Epithelial cell of proximal tubule (primary cell): ENCODE measurements around the gene COPB2. TPM values are rescaled to one million over a fixed set of nuclear protein-coding genes. Genes with fewer than 3 reads are reported as not detected.
"Not testable (repeated sequence)": the region's sequence is repeated elsewhere in the genome, so short reads cannot be mapped to it uniquely, and the experiment has no call there.

Experiments
- DNase-seq: peaks from one replicate; pipeline ENCODE4 v3.0.0-alpha.2; 2011; ENCODE audit warnings: low read depth
- H3K4me3 ChIP-seq: 2 replicates; pipeline ENCODE4 v1.5.1; 2011; ENCODE audit warnings: low read depth, mild to moderate bottlenecking, low read length
- CTCF ChIP-seq: conservative IDR thresholded peaks from 2 replicates; pipeline ENCODE4 v1.5.1; 2012; ENCODE audit warnings: low read depth, mild to moderate bottlenecking, low read length
- total RNA-seq: library from RNA; depleted of rRNA; stranded (reverse); fragments of >200 nt; gene quantifications from 2 replicates; pipeline ENCODE4 v1.2.3, GENCODE V29; 2015

The COPB2 gene
- total RNA-seq, 1 donor from 2014 or later = 69.2 TPM

GRCh38 chr3:139340784-139341183 is 48.7 kb downstream of the COPB2 start:
- no peak for TF ChIP-seq CTCF
- no peak overlapping the region for H3K4me3 ChIP-seq
- no peak for DNase-seq

DNA sequence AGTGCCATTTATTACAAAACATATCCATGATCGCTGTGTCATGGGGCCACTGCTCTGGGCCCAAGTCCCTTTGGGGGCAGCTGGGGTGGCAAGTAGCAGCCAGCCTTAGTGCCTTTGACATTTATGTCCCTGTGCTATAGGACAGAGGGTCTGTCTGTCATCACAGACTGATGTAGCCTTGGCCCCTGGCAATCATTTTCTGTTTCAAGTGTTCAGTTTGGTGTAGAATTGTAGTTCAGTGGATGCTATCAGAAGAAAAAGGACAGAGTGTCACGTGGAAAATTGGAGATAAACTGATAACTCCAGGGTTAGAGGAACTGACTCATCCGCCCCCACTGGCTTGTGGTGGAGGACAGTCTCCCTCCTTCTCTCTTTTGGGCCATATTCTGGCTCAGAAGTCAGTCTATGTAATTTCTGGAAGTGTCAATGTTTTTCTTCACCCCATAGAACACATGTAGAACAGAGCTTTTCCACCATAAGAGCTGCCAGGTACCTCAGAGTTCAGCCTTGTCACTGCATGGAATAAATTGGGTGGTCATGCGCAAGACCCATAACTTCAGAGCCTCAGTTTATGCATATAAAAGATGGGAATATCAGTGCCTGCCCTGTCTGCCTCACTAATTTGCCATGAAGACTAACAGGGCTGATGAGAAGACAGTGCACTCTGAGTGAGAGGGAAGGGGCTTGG is 50.1 kb downstream of the COPB2 start:
- no peak overlapping the region for H3K4me3 ChIP-seq
- no peak for TF ChIP-seq CTCF
- no peak for DNase-seq

GRCh38 chr3:139338405-139338804 is 51.0 kb downstream of the COPB2 start:
- TF ChIP-seq CTCF = no peak
- H3K4me3 ChIP-seq = no peak overlapping the region

GRCh38 chr3:139334675-139335074 is 54.8 kb downstream of the COPB2 start:
- not testable (repeated sequence) for DNase-seq, H3K4me3 ChIP-seq

More at GRCh38 chr3:139338405-139338804, 51.0 kb downstream of the COPB2 start:
- no peak for DNase-seq

DNA sequence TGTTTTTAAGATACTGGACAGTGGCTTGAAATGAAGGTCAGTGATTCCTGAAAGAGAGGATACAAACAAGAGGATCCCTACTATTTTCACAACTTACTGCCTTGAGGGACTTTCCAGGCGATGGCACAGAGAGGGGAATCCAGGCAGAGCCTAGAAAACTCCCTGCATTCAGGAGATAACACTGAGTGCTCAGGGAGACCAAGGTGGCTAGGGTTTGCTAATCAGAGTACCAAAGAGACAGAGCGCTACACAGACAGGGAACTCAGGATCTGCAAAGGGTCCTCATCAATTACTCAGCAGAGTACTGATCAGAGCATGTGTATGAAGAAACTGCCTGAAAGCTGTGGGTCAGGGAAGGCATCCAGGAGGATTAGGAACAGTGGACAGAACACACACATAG is 57.4 kb downstream of the COPB2 start:
- TF ChIP-seq CTCF = no peak
- DNase-seq = no peak
- no peak overlapping the region for H3K4me3 ChIP-seq

GRCh38 chr3:139329364-139329850 is 60.0 kb downstream of the COPB2 start:
- peak overlapping the region; percentile 24 for H3K4me3 ChIP-seq
- DNase-seq = no peak
- TF ChIP-seq CTCF = peak; percentile 98

- H3K4me3 ChIP-seq = no peak overlapping the region
- no peak for DNase-seq
- TF ChIP-seq CTCF = no peak
Observed at GRCh38 chr3:139328356-139328755, 61.1 kb downstream of the COPB2 start.
